Measurements from ENCODE around the gene ZNF454. TPM values are rescaled to one million over a fixed set of nuclear protein-coding genes. Genes with fewer than 3 reads are reported as not detected.

ZNF454 gene
- total RNA-seq, 4 donors from 2014 or later, result 0.59 to 11.8 (median 6.9) TPM

DNA sequence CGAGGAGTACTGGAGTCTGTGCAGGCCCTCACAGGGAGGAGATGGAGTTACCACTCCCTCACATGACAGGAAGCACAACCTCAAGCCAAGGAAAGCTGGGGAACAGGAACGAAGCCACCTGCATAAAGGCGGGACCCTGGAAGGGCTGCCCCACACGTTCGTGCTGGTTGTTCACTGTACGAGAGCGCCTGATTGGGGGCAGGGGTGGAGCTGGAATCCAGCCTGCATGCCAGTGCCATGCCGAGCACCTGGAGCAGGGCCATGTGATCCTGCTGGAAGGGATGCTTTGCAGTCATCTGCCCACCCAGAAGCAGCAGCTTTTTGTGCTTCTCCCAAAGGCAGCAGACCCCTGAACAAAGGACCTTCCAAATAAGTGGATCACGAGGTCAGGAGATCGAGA is 42.7 kb downstream of the ZNF454 start:
- intact Hi-C loops (cut with DNase I; ENCODE audit: low total_unique reads), result no loop called here
- no peaks in the 10 kb centered on the region for H3K4me1 ChIP-seq
- H3K27me3 ChIP-seq, result no peaks in the 10 kb centered on the region
- no peak for DNase-seq
- no peak overlapping the region for H3K27ac ChIP-seq
- TF ChIP-seq POLR2A (IDR thresholded peaks at IDR 0.05), result no peak
- TF ChIP-seq, protein P1, sequence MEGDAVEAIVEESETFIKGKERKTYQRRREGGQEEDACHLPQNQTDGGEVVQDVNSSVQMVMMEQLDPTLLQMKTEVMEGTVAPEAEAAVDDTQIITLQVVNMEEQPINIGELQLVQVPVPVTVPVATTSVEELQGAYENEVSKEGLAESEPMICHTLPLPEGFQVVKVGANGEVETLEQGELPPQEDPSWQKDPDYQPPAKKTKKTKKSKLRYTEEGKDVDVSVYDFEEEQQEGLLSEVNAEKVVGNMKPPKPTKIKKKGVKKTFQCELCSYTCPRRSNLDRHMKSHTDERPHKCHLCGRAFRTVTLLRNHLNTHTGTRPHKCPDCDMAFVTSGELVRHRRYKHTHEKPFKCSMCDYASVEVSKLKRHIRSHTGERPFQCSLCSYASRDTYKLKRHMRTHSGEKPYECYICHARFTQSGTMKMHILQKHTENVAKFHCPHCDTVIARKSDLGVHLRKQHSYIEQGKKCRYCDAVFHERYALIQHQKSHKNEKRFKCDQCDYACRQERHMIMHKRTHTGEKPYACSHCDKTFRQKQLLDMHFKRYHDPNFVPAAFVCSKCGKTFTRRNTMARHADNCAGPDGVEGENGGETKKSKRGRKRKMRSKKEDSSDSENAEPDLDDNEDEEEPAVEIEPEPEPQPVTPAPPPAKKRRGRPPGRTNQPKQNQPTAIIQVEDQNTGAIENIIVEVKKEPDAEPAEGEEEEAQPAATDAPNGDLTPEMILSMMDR (IDR thresholded peaks at IDR 0.05), result no peak
- H3K36me3 ChIP-seq, result no peaks in the 10 kb centered on the region
- H3K4me3 ChIP-seq, result no peak overlapping the region
- H3K9me3 ChIP-seq, result peaks cover 0 to 57% of the 10 kb centered on the region in 2 donors

- no peaks in the 10 kb centered on the region for H3K4me1 ChIP-seq
- H3K4me3 ChIP-seq, result no peak overlapping the region
- no peak for DNase-seq
- no peaks in the 10 kb centered on the region for H3K27me3 ChIP-seq
- no peak overlapping the region for H3K27ac ChIP-seq
- TF ChIP-seq POLR2A (IDR thresholded peaks at IDR 0.05), result no peak
- TF ChIP-seq, protein P1 (IDR thresholded peaks at IDR 0.05), result no peak
- intact Hi-C loops (cut with DNase I; ENCODE audit: low total_unique reads), result no loop called here
- no peaks in the 10 kb centered on the region for H3K36me3 ChIP-seq
- peaks cover 0 to 53% of the 10 kb centered on the region in 2 donors for H3K9me3 ChIP-seq
These were observed 43.4 kb downstream of the ZNF454 start for GRCh38 chr5:178984145-178985072.

DNA sequence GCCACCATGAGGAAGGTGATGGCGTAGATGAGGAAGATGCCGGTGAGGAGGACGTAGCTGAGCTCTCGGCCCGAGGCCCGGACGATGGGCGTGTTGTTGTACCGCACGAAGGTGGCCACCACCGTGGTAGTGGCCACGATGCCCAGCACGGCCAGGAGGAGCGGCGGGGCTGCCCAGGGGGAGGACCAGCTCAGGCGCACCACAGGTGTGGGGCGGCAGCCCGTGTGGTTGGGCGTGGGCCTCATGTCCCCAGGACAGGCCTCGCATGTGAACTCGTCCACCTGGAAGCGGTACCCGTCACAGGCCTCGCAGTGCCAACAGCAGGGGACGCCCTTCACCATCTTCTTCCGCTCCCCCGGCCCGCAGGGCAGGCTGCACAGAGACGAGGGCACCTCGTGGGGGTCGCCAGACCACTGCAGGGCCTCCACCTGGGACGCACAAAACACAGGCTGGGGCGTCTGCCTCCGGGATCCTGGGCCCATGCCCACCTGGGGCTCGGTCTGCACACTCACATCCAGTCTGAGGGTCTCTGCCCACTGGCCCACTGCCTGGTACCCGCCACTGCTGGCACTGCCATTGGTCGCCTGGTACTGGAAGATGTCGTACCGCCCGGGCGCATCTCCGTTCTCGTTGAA is 45.4 kb downstream of the ZNF454 start:
- DNase-seq, result no peak
- TF ChIP-seq POLR2A (IDR thresholded peaks at IDR 0.05), result no peak
- TF ChIP-seq, protein P1 (IDR thresholded peaks at IDR 0.05), result no peak
- peaks cover 0 to 51% of the 10 kb centered on the region in 2 donors for H3K9me3 ChIP-seq
- no peaks in the 10 kb centered on the region for H3K4me1 ChIP-seq
- H3K27me3 ChIP-seq, result no peaks in the 10 kb centered on the region
- intact Hi-C loops (cut with DNase I; ENCODE audit: low total_unique reads), result no loop called here
- H3K4me3 ChIP-seq, result no peak overlapping the region
- H3K36me3 ChIP-seq, result no peaks in the 10 kb centered on the region
- H3K27ac ChIP-seq, result no peak overlapping the region

DNA sequence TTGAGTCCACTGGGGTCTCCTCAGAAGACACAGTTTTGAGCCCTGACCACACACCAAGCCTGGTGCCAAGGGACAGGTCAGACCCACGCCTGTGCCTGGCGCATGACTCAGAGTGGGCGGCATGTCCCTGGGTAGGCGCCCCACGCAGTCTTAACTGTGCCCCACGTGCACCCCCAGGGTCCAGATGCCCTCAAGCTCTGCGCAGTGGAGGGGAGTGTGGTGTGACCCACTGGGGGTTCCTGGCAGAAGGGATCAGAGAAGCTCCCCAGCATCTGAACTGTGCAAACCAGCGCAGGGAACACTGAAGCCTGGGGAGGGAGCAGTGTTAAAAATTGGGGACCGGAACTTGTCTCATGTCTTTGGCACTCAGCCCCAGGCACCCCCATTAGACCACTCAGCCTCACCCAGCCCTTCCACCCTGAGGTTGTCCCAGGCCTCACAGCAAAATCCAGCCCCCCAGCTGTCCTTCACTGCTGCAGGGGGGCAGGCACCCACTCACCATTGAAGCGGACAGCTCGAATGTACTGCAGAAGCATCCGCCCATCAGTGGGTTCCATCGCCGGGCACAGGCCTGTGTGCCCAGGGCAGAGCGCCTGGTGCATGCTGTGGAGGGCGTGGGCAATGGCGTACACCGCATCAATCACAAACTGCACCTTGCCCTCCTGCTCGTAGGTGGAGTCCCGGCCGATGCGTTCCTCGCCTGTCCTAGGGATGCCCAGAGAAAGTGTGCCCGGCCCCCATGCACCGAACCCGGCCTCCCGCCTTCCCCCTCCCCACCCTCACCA is 47.6 kb downstream of the ZNF454 start:
- no peaks in the 10 kb centered on the region for H3K36me3 ChIP-seq
- H3K4me1 ChIP-seq, result no peaks in the 10 kb centered on the region
- no peak for DNase-seq
- TF ChIP-seq, protein P1 (IDR thresholded peaks at IDR 0.05), result no peak
- TF ChIP-seq POLR2A (IDR thresholded peaks at IDR 0.05), result no peak
- H3K9me3 ChIP-seq, result peaks cover 0 to 38% of the 10 kb centered on the region in 2 donors
- no peak overlapping the region for H3K4me3 ChIP-seq
- no peak overlapping the region for H3K27ac ChIP-seq
- intact Hi-C loops (cut with DNase I; ENCODE audit: low total_unique reads), result no loop called here
- peaks cover 0 to 3% of the 10 kb centered on the region in 2 donors for H3K27me3 ChIP-seq

All from uterus (tissue), 4 donors.